Measurements from ENCODE around the gene TERT.
"Not testable (repeated sequence)": the region's sequence is repeated elsewhere in the genome, so short reads cannot be mapped to it uniquely, and the experiment has no call there.

DNA sequence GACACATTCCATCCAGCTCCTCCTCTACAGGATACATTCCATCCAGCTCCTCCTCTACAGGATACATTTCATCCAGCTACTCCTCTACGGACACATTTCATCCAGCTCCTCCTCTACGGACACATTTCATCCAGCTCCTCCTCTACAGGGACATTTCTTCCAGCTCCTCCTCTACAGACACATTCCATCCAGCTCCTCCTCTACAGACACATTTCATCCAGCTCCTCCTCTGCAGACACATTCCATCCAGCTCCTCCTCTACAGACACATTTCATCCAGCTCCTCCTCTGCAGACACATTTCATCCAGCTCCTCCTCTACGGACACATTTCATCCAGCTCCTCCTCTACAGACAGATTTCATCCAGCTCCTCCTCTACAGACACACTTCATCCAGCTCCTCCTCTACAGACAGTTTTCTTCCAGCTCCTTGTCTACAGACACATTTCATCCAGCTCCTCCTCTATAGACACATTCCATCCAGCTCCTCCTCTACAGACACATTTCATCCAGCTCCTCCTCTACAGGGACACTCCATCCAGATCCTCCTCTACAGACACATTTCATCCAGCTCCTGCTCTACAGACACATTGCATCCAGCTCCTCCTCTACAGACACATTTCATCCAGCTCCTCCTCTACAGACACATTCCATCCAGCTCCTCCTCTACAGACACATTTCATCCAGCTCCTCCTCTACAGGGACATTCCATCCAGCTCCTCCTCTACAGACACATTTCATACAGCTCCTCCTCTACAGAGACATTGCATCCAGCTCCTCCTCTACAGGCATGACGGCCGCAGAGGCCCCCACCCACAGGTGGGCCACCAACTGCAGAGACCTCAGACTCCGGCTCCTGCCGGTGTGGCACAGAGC, 33.6 kb upstream of the TERT start:
- not testable (repeated sequence) for TF ChIP-seq EZH2 (IDR thresholded peaks at IDR 0.05; ENCODE audit: borderline replicate concordance, low read length)
- TF ChIP-seq, protein P1, sequence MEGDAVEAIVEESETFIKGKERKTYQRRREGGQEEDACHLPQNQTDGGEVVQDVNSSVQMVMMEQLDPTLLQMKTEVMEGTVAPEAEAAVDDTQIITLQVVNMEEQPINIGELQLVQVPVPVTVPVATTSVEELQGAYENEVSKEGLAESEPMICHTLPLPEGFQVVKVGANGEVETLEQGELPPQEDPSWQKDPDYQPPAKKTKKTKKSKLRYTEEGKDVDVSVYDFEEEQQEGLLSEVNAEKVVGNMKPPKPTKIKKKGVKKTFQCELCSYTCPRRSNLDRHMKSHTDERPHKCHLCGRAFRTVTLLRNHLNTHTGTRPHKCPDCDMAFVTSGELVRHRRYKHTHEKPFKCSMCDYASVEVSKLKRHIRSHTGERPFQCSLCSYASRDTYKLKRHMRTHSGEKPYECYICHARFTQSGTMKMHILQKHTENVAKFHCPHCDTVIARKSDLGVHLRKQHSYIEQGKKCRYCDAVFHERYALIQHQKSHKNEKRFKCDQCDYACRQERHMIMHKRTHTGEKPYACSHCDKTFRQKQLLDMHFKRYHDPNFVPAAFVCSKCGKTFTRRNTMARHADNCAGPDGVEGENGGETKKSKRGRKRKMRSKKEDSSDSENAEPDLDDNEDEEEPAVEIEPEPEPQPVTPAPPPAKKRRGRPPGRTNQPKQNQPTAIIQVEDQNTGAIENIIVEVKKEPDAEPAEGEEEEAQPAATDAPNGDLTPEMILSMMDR (conservative IDR thresholded peaks at IDR 0.05 in 1 of 2, IDR thresholded peaks at IDR 0.05 in 1 of 2; ENCODE audit: extremely low read depth in 1 of 2, insufficient read depth in 1 of 2, low read depth in 1 of 2, low read length in 2 of 2) = not testable (repeated sequence)

Measured in mammary epithelial cell (primary cell).